GM12878 (cell line): ENCODE data around the gene SMAGP. TPM values are rescaled to one million over a fixed set of nuclear protein-coding genes. Genes with fewer than 3 reads are reported as not detected.

Experiments used
- ATAC-seq: fragments of 200-7000 bp; cut with Tn5 transposase; 3 replicates; pipeline ENCODE4 v1.9.1; 2020; ENCODE audit warnings: mild to moderate bottlenecking, moderate library complexity
- BruUV-seq: library from RNA; stranded (reverse); fragments of 400-500 nt; replicated peaks from 2 replicates; lab custom pipeline; 2021; lab: Mats Ljungman, UMichigan
- CTCF ChIA-PET: fragments of 300-600 bp; sonication (Branson Sonifier 250); formaldehyde crosslinking; extraction: SDS; loops from one replicate; lab custom pipeline; 2021; ENCODE audit warnings: inconsistent platforms; lab: Yijun Ruan, JAX
- POLR2A ChIA-PET: fragments of 350-600 bp; formaldehyde crosslinking; extraction: SDS; loops from one replicate; lab custom pipeline; 2021; ENCODE audit warnings: inconsistent platforms; lab: Charles Lee
- RAD21 ChIA-PET: fragments of 300-600 bp; sonication (Branson Sonifier 250); formaldehyde crosslinking; loops from one replicate; lab custom pipeline; 2023; ENCODE audit warnings: antibody characterized with exemption; ENCODE audit not compliant: unreplicated experiment; lab: Charles Lee
- SMC1A ChIA-PET: fragments of 300-600 bp; sonication (Branson Sonifier 250); formaldehyde crosslinking; loops from one replicate; lab custom pipeline; 2023; ENCODE audit not compliant: unreplicated experiment, uncharacterized antibody; lab: Charles Lee
- DNase-seq: peaks from one replicate; pipeline ENCODE4 v3.0.0-alpha.2; 2011; ENCODE audit warnings: low read depth, low spot score
- FAIRE-seq: peaks from 3 replicates; lab custom pipeline; 2011; peaks lifted over from hg19 to GRCh38; lab: Jason Lieb, UNC
- H2AFZ ChIP-seq: 2 replicates; pipeline ENCODE4 v1.6.0; 2011; ENCODE audit warnings: low read depth, low read length, control low read depth; ENCODE audit not compliant: control insufficient read depth
- H3K27ac ChIP-seq: 2 replicates; pipeline ENCODE4 v1.5.1; 2011; ENCODE audit warnings: control low read depth; ENCODE audit not compliant: control insufficient read depth, insufficient read depth
- H3K27me3 ChIP-seq, 2 experiments: replicated peaks in 1 of 2; 2 replicates each; pipeline versions ENCODE4 v1.6.0 to v1.6.1; 2011; ENCODE audit warnings: low read length in 1 of 2; ENCODE audit not compliant: control insufficient read depth in 2 of 2, insufficient read depth in 2 of 2
- H3K36me3 ChIP-seq, 2 experiments: 2 replicates each; pipeline ENCODE4 v1.5.1; 2011; ENCODE audit warnings: low read length in 1 of 2; ENCODE audit not compliant: control insufficient read depth in 2 of 2, insufficient read depth in 2 of 2
- H3K4me1 ChIP-seq: 2 replicates; pipeline ENCODE4 v1.6.1; 2011; ENCODE audit warnings: mild to moderate bottlenecking, low read length, moderate library complexity, mixed read lengths; ENCODE audit not compliant: control insufficient read depth, insufficient read depth
- H3K4me2 ChIP-seq: 2 replicates; pipeline ENCODE4 v1.6.0; 2011; ENCODE audit warnings: control low read depth; ENCODE audit not compliant: control insufficient read depth, insufficient read depth
- H3K4me3 ChIP-seq: fragments of 200-600 bp; sonication (generic); 2 replicates; pipeline ENCODE4 v1.5.1; 2016
- H3K79me2 ChIP-seq: 2 replicates; pipeline ENCODE4 v1.6.0; 2011; ENCODE audit warnings: low read length; ENCODE audit not compliant: control insufficient read depth, insufficient read depth
- H3K9ac ChIP-seq: 2 replicates; pipeline ENCODE4 v1.8.0; 2011; ENCODE audit warnings: low read length, control low read depth, mixed read lengths; ENCODE audit not compliant: control insufficient read depth, insufficient read depth
- H3K9me3 ChIP-seq: replicated peaks from 3 replicates; pipeline ENCODE4 v1.5.1; 2011; ENCODE audit warnings: mild to moderate bottlenecking, low read length; ENCODE audit not compliant: control insufficient read depth, insufficient read depth
- H4K20me1 ChIP-seq: 2 replicates; pipeline ENCODE4 v1.6.0; 2011; ENCODE audit not compliant: control insufficient read depth, insufficient read depth
- CBFB ChIP-seq: IDR thresholded peaks from 2 replicates; pipeline ENCODE4 v1.6.1; 2016; ENCODE audit warnings: antibody characterized with exemption, low read depth
- CHD2 ChIP-seq: IDR thresholded peaks from 2 replicates; pipeline ENCODE4 v1.6.1; 2011; ENCODE audit warnings: low read depth, low read length, improper control_type of control experiment, borderline replicate concordance
- FOS ChIP-seq: IDR thresholded peaks from 3 replicates; pipeline ENCODE4 v1.6.1; 2011; ENCODE audit warnings: borderline replicate concordance; ENCODE audit not compliant: insufficient read length; ENCODE audit errors: extremely low read depth
- GATAD2B ChIP-seq: fragments of 450-650 bp; conservative IDR thresholded peaks from 2 replicates; pipeline ENCODE4 v1.6.1; 2017; ENCODE audit warnings: low read depth, mild to moderate bottlenecking, moderate library complexity
- HDAC6 ChIP-seq: fragments of 200-600 bp; sonication (generic); IDR thresholded peaks from one replicate; pipeline ENCODE4 v1.8.0; 2017; ENCODE audit warnings: antibody characterized with exemption; ENCODE audit not compliant: unreplicated experiment
- HDGF ChIP-seq: fragments of 450-650 bp; IDR thresholded peaks from 2 replicates; pipeline ENCODE4 v1.6.1; 2016; ENCODE audit warnings: antibody characterized with exemption
- IKZF1 ChIP-seq: fragments of 450-650 bp; conservative IDR thresholded peaks from 2 replicates; pipeline ENCODE4 v1.6.1; 2017; ENCODE audit warnings: antibody characterized with exemption, mild to moderate bottlenecking
- IRF4 ChIP-seq: IDR thresholded peaks from 2 replicates; pipeline ENCODE4 v1.6.1; 2011; ENCODE audit warnings: low read depth, low read length
- JUNB ChIP-seq: IDR thresholded peaks from 2 replicates; pipeline ENCODE4 v1.6.1; 2016; ENCODE audit warnings: antibody characterized with exemption, mild to moderate bottlenecking
- NBN ChIP-seq: fragments of 450-650 bp; IDR thresholded peaks from 2 replicates; pipeline ENCODE4 v1.6.1; 2016
- NFYA ChIP-seq: IDR thresholded peaks from 2 replicates; pipeline ENCODE4 v1.6.1; 2011; ENCODE audit warnings: low read depth, mild to moderate bottlenecking, low read length, improper control_type of control experiment, borderline replicate concordance
- SKIL ChIP-seq: fragments of 450-650 bp; IDR thresholded peaks from 2 replicates; pipeline ENCODE4 v1.6.1; 2017; ENCODE audit warnings: mild to moderate bottlenecking, low read depth, inconsistent platforms; ENCODE audit not compliant: poor library complexity, severe bottlenecking
- SREBF2 ChIP-seq: IDR thresholded peaks from 2 replicates; pipeline ENCODE4 v1.6.1; 2012; ENCODE audit warnings: mild to moderate bottlenecking, low read length
- SUZ12 ChIP-seq: fragments of 200-600 bp; sonication (generic); IDR thresholded peaks from one replicate; pipeline ENCODE4 v1.6.1; 2018; ENCODE audit warnings: antibody characterized with exemption, mild to moderate bottlenecking; ENCODE audit not compliant: unreplicated experiment
- YY1 ChIP-seq: IDR thresholded peaks from 2 replicates; pipeline ENCODE4 v1.6.1; 2011; ENCODE audit warnings: low read depth, mild to moderate bottlenecking, low read length
- ZNF207 ChIP-seq: fragments of 450-650 bp; IDR thresholded peaks from 2 replicates; pipeline ENCODE4 v1.6.1; 2014; ENCODE audit warnings: antibody characterized with exemption, mild to moderate bottlenecking, borderline replicate concordance
- ZNF217 ChIP-seq: fragments of 450-650 bp; IDR thresholded peaks from 2 replicates; pipeline ENCODE4 v1.6.1; 2017; ENCODE audit warnings: antibody characterized with exemption, mild to moderate bottlenecking
- WGBS: methylation state at CpG from one replicate; pipeline ENCODE4 v1.1.6; 2016; ENCODE audit warnings: low lambda C conversion rate; ENCODE audit not compliant: insufficient replicate concordance, insufficient coverage; ENCODE audit errors: missing lambda C conversion rate; 5-methylcytosine and 5-hydroxymethylcytosine counted together
- in situ Hi-C: fragments of 300-500 bp; cut with MboI; formaldehyde crosslinking; loops from 9 replicates; pipeline ENCODE4 v1.14.3; 2018; ENCODE audit warnings: mixed read lengths
- intact Hi-C: fragments of 100-400 bp; cut with micrococcal nuclease; formaldehyde crosslinking; loops from one replicate; pipeline ENCODE4 v1.14.2; 2022; ENCODE audit not compliant: unreplicated experiment
- polyA plus RNA-seq, 11 experiments: library from polyadenylated mRNA; depleted of rRNA in 4 of 11; unstranded in 6 of 11; stranded (reverse) in 5 of 11; fragments of >200 nt; fragmentation: Nextera tagmentation in 4 of 11; fragmentation: Illumina TruSeq in 1 of 11; extraction: Ambion mirVana in 4 of 11; extraction: Trizol in 1 of 11; gene quantifications; 1 replicate in 1 of 11; 2 replicates in 10 of 11; pipeline versions ENCODE4 v1.2.1 to v1.2.3, GENCODE V29; 2011 to 2016; ENCODE audit warnings: inconsistent platforms in 2 of 11, missing spikeins in 2 of 11, low read depth in 1 of 11
- total RNA-seq, 4 experiments: library from RNA; depleted of rRNA in 3 of 4; stranded (reverse); fragments of >200 nt in 3 of 4; fragmentation: Illumina TruSeq in 1 of 4; extraction: Trizol in 1 of 4; gene quantifications; 2 replicates each; pipeline versions ENCODE4 v1.2.1 to v1.2.3, GENCODE V29; 2013 to 2021
- TF ChIP-seq, protein P1 (sequence below): fragments of 450-650 bp; IDR thresholded peaks from 2 replicates; pipeline ENCODE4 v1.6.1; 2016; ENCODE audit warnings: mild to moderate bottlenecking
- TF ChIP-seq, protein P2 (sequence below): IDR thresholded peaks from 2 replicates; pipeline ENCODE4 v1.6.1; 2011; ENCODE audit warnings: mild to moderate bottlenecking, low read depth, low read length, moderate library complexity; ENCODE audit not compliant: insufficient replicate concordance

SMAGP gene
- total and polyA plus RNA-seq, 10 of the 15 experiments (the other 5 are each of a cell fraction or from before 2014, with no cell fraction given) = 0.42 to 7.1 (median 3.9) TPM

- TF ChIP-seq SUZ12 (no peak), FOS (no peak), SREBF2 (no peak)
- TF ChIP-seq, all 136 proteins: peak for 0
Observed at GRCh38 chr12:51214895-51215294, 55.3 kb downstream of the SMAGP start (continued).

DNA sequence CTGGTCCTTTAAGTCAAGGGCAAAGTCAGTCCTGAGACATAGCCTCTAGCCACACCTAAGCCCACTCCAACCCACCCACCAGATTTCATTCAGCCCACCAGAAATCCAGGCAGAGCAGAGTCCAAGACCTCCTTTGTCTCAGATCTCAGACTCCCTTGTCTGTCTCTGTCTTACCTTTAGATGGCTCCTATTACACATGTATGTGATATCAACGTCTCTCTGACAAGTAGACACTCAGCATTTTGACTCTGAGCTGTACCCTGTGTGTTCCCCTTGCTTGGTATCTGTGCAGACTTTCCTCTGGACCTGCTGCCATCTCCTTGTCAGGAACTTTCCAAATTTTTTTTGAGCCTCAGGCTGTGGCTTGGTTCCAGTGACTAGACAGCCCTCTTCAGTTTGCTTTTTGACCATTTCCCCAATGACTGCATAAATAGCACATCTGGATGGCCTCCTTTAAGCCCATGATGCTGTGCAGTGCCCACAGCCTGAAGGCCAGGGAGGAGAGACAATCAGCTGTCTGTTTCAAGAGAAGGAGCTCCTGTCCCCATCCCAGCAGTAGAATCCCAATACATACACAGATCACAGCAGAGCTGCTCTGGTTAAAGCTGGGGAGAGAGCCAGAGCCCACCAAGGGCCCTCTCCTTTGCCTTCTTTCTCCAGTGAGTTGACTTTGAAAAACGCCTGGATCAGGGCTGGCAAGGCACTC lies 59.4 kb downstream of the SMAGP start:
- POLR2A ChIA-PET = no interaction called here
- H4K20me1 ChIP-seq = no peaks in the 10 kb centered on the region
- H3K36me3 ChIP-seq = no peaks in the 10 kb centered on the region
- DNase-seq = no peak
- H3K4me2 ChIP-seq = no peak overlapping the region
- FAIRE-seq = no peak
- no peak overlapping the region for H3K4me3 ChIP-seq
- in situ Hi-C loops = no loop called here
- H2AFZ ChIP-seq = no peak overlapping the region
- CTCF ChIA-PET = interaction anchor here (0.7 to 2.8 kb wide), 5 partner anchors 11 to 164 kb away, joined by 3 to 12 read pairs (median 3); no protein-coding TSS in a partner anchor
- 44% methylated on average over 2 of the region's 2 CpGs for WGBS
- no peak overlapping the region for H3K27ac ChIP-seq
- RAD21 ChIA-PET = interaction anchor here (1.1 kb wide), 1 partner anchor 130 kb away, joined by 3 read pairs; no protein-coding TSS in a partner anchor
- H3K79me2 ChIP-seq = no peaks in the 10 kb centered on the region
- H3K9ac ChIP-seq = no peak overlapping the region
- H3K4me1 ChIP-seq = no peaks in the 10 kb centered on the region
- SMC1A ChIA-PET = interaction anchor here (0.6 to 2.1 kb wide), 3 partner anchors 98 to 159 kb away, joined by 3 to 6 read pairs (median 3); no protein-coding TSS in a partner anchor
- no peaks in the 10 kb centered on the region for H3K9me3 ChIP-seq
- ATAC-seq = peak; percentile 25; the same call in 1 of the 3 replicates
- no TSS peak for BruUV-seq
- H3K27me3 ChIP-seq = no peaks in the 10 kb centered on the region
- intact Hi-C loops = no loop called here
- TF ChIP-seq CBFB = no peak
- no peak for TF ChIP-seq IKZF1
- TF ChIP-seq, protein P1, sequence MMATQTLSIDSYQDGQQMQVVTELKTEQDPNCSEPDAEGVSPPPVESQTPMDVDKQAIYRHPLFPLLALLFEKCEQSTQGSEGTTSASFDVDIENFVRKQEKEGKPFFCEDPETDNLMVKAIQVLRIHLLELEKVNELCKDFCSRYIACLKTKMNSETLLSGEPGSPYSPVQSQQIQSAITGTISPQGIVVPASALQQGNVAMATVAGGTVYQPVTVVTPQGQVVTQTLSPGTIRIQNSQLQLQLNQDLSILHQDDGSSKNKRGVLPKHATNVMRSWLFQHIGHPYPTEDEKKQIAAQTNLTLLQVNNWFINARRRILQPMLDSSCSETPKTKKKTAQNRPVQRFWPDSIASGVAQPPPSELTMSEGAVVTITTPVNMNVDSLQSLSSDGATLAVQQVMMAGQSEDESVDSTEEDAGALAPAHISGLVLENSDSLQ = no peak
- TF ChIP-seq HDAC6 = no peak
- TF ChIP-seq CHD2 = no peak
- TF ChIP-seq JUNB = no peak
- no peak for TF ChIP-seq ZNF207
- no peak for TF ChIP-seq HDGF
- no peak for TF ChIP-seq GATAD2B
- TF ChIP-seq YY1 = no peak
- no peak for TF ChIP-seq IRF4
- TF ChIP-seq, protein P2, sequence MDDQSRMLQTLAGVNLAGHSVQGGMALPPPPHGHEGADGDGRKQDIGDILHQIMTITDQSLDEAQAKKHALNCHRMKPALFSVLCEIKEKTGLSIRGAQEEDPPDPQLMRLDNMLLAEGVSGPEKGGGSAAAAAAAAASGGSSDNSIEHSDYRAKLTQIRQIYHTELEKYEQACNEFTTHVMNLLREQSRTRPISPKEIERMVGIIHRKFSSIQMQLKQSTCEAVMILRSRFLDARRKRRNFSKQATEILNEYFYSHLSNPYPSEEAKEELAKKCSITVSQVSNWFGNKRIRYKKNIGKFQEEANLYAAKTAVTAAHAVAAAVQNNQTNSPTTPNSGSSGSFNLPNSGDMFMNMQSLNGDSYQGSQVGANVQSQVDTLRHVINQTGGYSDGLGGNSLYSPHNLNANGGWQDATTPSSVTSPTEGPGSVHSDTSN = no peak
- TF ChIP-seq NFYA = no peak
- no peak for TF ChIP-seq SKIL
- TF ChIP-seq ZNF217 = no peak
- TF ChIP-seq NBN = no peak
